Measurements from ENCODE around the gene CSMD2. TPM values are rescaled to one million over a fixed set of nuclear protein-coding genes. Genes with fewer than 3 reads are reported as not detected.

Gene CSMD2
- total RNA-seq, 1 experiment from 2014 or later, result 23.0 TPM

- no peak for DNase-seq (ENCODE audit: low read depth)
Observed at GRCh38 chr1:34005309-34005708, 159.7 kb downstream of the CSMD2 start.

GRCh38 chr1:34002810-34003209 lies 162.2 kb downstream of the CSMD2 start:
- DNase-seq (ENCODE audit: low read depth), result no peak

- DNase-seq (ENCODE audit: low read depth), result peak; percentile 51
Observed at GRCh38 chr1:33997127-33998036, 167.6 kb downstream of the CSMD2 start.

- DNase-seq (ENCODE audit: low read depth), result no peak
Observed at GRCh38 chr1:33996281-33996680, 168.7 kb downstream of the CSMD2 start.

GRCh38 chr1:33993301-33993700 lies 171.7 kb downstream of the CSMD2 start:
- no peak for DNase-seq (ENCODE audit: low read depth)

- DNase-seq (ENCODE audit: low read depth), result no peak
Observed at GRCh38 chr1:33990281-33990680, 174.7 kb downstream of the CSMD2 start.

GRCh38 chr1:33988161-33988560 lies 176.9 kb downstream of the CSMD2 start:
- no peak for DNase-seq (ENCODE audit: low read depth)

GRCh38 chr1:33986390-33987095 lies 178.5 kb downstream of the CSMD2 start:
- peak; percentile 91 for DNase-seq (ENCODE audit: low read depth)

GRCh38 chr1:33985656-33986055 lies 179.4 kb downstream of the CSMD2 start:
- peak; percentile 71 for DNase-seq (ENCODE audit: low read depth)

- peak; percentile 89 for DNase-seq (ENCODE audit: low read depth)
Observed at GRCh38 chr1:33984906-33985565, 180.0 kb downstream of the CSMD2 start.

- no peak for DNase-seq (ENCODE audit: low read depth)
Observed at GRCh38 chr1:33982419-33982818, 182.6 kb downstream of the CSMD2 start.

GRCh38 chr1:33979341-33979740 lies 185.7 kb downstream of the CSMD2 start:
- no peak for DNase-seq (ENCODE audit: low read depth)

- no peak for DNase-seq (ENCODE audit: low read depth)
Observed at GRCh38 chr1:33975961-33976360, 189.1 kb downstream of the CSMD2 start.

GRCh38 chr1:33973799-33974545 lies 191.1 kb downstream of the CSMD2 start:
- DNase-seq (ENCODE audit: low read depth), result no peak

- peak; percentile 34 for DNase-seq (ENCODE audit: low read depth)
Observed at GRCh38 chr1:33972676-33973395, 192.2 kb downstream of the CSMD2 start.

- DNase-seq (ENCODE audit: low read depth), result no peak
Observed at GRCh38 chr1:33971913-33972312, 193.1 kb downstream of the CSMD2 start.

- no peak for DNase-seq (ENCODE audit: low read depth)
Observed at GRCh38 chr1:33971018-33971710, 193.9 kb downstream of the CSMD2 start.

- DNase-seq (ENCODE audit: low read depth), result no peak
Observed at GRCh38 chr1:33970148-33970825, 194.7 kb downstream of the CSMD2 start.

GRCh38 chr1:33966346-33967141 lies 198.5 kb downstream of the CSMD2 start:
- peak; percentile 33 for DNase-seq (ENCODE audit: low read depth)
